HG03378 (cell line): ENCODE measurements around the gene ITFG2.

ENCODE experiments used
- ATAC-seq: cut with Tn5 transposase; IDR thresholded peaks from one replicate; pipeline ENCODE4 v1.9.1; 2021; ENCODE audit warnings: mild to moderate bottlenecking, moderate library complexity; ENCODE audit not compliant: unreplicated experiment

ITFG2 gene

DNA sequence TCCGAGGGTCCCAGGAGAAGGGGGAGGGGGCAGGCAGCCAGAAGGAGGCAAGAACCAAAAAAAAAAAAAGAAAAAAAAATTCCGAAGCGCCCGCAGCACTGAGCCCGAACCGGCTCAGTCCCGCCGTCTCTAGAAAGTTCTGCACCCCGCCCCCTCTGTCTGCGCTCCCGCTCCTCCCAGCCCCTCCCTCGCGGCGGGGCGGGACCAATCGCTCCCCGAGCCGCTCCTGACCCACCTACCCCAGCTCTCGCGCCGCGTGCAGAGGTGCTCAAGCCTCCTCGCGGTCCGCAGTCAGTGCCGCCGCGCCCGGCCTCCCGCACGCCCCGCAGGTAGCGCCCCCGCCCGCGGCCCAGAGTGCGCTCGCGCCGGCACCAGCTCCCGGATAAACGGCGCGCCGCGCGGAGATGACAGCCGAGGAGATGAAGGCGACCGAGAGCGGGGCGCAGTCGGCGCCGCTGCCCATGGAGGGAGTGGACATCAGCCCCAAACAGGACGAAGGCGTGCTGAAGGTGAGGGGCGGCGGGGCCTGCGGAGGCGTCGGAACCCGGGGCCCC is 17.7 kb upstream of the ITFG2 start, which contains the start of gene FKBP4:
FKBP4 (plus strand) TSS at position 235 of the 554 bp plus-strand sequence; CDS start at position 405, 170 bp downstream.
- ATAC-seq = peak; percentile 50

DNA sequence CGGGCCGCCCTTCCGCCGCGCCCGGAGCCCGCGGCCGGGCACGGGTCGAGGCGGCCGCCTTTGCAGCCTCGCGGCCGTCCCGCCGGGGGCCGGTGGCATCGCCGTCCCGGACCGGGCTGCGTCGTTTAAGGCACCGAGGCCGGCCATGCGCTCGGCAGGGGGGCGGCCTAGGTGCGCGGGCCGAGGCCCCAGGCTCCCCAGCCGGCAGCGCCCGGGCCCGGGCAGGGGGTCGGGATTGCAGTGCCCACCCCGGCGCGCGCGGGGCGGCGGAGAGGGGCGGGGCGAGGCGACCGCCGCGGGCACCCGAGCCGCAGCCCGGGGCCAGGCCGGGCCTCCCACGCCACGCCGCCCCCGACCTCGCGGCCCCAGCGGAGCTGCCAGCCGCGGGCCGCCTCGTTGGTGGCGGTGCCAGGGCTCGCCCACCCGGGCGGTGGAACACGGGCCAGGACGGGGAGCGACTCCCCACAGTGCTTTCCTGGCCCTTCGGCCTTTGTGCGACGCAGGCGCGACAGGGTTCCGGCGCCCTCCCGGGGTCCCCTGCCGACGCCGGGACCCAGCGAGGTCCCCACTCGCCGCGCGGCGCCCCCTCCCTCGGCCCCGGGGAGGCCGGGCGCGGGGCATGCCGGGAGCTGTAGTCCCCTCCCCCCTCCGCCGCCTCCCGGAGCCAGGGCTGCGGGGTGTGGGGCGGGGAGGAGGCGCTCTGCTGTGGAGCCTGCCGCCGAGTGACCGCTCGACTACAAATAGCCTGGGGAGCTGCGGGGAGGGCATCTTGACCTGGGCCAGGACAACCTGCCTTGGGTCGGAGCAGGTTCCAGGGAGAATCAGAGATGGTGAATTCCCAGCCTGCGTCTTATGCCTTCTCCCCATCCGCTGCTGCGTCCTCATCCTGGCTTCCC is 16.9 kb upstream of the ITFG2 start:
- peak; percentile 40 for ATAC-seq

DNA sequence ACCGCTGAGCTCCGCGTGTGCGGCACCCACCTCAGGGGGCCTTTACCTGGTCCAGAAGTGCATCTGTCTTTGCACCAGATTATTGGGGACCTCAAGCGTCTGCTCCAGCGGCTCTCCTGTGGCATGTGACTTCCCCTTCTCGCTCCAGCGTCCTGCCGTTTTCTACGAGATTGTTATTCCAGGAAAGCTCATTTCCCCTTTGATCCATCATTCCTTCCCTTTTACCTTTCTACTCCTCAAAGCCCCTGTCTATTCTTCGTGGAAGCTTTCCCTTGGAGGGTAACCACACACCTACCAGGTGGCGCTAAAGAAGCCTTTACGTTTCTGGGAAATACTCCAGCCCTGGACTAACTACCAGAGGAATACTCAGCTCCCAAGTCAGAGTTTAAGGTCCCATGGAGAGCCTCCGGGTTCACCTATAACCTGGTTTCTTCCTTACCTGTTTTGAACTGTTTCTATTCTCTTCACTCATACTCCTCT is 16.2 kb upstream of the ITFG2 start:
- no peak for ATAC-seq

DNA sequence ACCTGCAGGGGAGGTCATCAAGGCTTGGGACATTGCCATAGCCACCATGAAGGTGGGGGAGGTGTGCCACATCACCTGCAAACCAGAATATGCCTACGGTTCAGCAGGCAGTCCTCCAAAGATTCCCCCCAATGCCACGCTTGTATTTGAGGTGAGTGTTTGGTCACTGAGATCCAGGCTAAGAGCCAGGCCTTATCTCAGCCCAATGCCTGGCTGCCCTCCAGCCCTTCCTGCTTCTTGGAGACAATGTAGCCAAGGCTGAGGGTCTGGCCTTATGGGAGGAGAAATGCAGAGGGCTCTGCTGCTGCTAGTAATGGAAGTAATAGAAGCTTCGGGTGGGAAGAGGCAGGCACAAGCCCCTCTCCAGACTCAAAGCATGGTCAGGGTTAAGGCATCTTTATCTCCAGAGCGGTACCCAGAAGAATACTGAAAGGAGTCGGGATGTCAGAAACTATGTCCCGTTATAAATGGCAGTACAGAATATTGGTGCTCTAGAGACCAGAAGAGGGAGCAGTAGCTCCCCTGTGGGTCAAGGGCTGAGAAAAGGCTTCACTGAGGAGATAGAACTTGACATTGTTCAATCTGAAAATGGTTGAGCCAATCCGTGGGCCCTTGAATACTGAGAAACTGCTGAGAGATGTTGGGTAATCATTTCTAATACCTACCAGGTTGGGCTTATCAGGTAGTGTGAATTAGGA is 14.6 kb upstream of the ITFG2 start:
- no peak for ATAC-seq

DNA sequence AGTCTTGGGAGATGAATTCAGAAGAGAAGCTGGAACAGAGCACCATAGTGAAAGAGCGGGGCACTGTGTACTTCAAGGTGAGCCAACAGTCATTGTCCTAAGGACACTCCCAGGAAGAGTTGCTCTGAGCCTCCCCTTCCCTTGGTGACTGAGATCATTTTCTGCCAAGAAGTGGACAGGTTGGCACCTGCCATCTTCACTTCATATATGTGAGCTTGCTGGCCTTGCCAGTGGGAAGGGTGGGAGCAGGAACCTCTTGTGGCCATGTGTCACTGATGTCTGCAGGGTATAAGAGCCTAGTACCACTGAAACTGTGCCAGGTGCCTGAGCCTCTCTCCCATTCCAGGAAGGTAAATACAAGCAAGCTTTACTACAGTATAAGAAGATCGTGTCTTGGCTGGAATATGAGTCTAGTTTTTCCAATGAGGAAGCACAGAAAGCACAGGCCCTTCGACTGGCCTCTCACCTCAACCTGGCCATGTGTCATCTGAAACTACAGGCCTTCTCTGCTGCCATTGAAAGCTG is 12.4 kb upstream of the ITFG2 start:
- ATAC-seq = no peak

DNA sequence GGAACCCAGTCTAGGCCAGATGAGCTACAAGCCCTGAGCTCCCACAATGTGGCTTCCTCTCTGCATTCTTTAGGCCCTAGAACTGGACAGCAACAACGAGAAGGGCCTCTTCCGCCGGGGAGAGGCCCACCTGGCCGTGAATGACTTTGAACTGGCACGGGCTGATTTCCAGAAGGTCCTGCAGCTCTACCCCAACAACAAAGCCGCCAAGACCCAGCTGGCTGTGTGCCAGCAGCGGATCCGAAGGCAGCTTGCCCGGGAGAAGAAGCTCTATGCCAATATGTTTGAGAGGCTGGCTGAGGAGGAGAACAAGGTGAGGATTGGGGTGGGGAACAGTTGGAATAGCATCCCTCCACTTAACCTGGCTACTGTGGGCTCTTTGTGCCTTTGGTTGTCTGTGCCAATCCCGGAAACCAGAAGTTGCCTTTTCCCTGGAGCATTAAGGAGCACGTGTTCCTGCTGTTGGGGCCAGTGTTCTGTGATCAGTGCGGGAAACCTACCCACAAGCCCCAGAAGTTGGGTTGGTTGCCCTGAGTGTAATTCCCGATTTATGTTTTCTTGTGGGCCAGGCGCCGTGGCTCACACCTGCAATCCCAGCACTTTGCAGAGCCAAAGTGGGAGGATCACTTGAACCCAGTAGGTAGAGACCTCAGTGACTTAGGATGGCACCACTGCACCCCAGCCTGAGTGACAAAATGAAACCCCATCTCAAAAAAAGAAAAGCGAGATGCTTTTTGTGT is 11.3 kb upstream of the ITFG2 start:
- ATAC-seq = no peak

DNA sequence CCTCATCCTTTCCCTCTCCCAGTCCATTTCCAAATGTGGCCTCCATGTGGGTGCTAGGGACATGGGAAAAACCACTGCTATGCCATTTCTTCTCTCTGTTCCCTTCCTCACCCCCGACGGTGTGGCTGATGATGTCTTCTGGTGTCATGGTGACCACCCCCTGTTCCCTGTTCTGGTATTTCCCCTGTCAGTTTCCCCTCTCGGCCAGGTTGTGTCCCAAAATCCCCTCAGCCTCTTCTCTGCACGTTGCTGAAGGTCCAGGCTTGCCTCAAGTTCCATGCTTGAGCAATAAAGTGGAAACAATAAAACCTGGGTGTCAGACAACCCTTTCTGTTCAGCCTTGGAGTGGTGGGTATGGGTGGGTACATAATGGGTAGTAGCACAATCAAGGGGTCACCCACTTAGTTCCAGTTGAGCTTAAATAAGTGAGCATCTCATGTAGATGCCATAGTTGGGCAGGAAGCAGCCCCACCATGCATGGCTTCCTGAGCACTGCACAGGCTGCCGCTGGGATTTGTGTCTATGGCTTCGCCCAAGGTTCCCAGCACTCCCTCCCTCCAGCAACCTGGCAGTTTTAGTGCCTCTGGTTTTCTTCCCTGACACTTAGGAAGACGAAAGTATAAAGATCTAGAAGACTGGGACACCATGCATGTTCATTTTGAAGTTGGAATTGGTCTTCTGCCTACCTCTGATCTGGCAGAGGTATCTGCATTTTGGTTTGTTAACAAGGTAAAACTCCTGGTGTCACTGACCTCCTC is 8.7 kb upstream of the ITFG2 start:
- no peak for ATAC-seq

DNA sequence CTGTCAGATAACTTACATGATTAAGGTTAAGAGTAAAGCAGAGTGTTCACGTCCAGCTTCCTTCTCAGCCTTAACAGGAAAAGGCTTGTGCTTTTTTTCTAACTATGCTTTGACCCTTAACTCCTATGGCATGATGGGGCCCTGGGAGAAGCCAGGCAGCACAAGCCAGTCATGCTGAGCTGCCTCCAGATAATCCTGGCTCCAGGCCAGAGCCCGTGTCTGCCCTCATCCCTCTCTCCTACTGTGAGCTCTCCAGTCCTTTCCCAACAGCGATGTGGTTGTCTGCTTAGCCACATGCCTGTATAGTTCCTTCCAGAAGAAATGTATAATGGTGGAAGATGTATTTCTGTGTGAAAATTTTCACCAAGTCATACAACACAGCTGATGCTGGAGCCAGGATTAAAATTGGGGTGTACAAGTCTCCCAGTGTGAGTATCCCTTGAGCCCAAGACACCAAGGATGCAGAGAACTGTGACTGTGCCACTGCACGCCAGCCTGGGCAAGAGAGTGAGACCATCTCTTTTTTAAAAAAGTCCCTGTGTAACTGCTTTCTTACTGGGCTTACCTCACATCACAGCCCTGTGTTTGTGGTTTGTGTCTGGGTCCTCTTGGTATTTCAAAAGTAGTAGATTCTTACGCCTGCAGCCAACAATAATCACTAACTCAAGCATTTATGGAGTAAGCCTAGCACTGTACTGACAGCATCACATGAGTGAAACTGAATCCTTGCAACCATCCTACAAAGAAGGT is 7.9 kb upstream of the ITFG2 start:
- no peak for ATAC-seq

DNA sequence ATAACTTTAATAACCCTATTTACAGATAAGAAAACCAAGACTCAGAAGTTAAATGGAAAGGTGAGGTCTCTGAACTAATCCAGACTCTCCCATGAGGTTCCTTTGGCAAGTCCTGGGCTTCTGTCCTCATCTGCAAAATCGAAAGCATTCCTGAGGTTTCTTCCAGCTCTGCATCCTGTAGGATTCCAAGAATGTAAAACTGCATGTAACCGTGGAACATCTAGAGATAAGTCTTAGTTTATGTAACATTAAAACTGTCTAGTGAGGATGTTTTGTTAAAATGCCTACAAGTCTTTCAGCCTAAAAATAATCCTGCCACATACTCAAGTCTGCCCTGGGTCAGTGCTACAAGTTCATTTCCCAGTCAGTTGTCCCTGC is 7.3 kb upstream of the ITFG2 start:
- ATAC-seq = no peak

DNA sequence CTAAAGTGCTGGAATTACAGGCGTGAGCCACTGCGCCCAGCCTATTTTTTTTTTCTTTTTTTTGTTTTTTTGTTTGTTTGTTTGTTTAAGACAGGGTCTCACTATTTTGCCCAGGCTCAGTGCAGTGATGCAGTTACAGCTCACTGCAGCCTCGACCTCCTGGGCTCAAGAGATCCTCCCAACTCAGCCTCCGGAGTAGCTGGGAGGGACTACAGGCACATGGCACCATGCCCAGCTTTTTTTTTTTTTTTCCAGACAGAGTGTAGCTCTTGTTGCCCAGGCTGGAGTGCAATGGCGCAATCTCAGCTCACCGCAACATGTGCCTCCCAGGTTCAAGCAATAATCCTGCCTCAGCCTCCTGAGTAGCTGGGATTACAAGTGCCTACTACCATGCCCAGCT is 5.8 kb upstream of the ITFG2 start:
- no peak for ATAC-seq

DNA sequence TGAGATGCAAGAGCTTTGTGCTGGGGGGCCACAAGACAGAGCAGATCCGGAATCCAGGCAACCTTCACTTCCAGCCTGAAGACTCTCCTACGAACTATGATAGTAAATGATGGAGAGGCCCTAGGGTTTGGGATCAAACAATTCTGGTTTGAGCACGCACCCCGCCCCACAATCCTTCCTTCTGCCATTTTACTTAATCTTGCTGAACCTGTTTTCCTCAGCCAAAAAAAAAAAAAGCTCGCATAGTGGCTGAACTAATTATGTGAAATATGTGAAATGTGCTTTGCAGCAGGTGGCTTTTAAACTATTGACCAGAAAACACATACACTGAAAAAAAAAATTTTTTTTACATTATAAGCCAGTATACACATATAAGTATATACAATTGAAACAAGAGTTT is 667 bp upstream of the ITFG2 start:
- ATAC-seq = no peak

DNA sequence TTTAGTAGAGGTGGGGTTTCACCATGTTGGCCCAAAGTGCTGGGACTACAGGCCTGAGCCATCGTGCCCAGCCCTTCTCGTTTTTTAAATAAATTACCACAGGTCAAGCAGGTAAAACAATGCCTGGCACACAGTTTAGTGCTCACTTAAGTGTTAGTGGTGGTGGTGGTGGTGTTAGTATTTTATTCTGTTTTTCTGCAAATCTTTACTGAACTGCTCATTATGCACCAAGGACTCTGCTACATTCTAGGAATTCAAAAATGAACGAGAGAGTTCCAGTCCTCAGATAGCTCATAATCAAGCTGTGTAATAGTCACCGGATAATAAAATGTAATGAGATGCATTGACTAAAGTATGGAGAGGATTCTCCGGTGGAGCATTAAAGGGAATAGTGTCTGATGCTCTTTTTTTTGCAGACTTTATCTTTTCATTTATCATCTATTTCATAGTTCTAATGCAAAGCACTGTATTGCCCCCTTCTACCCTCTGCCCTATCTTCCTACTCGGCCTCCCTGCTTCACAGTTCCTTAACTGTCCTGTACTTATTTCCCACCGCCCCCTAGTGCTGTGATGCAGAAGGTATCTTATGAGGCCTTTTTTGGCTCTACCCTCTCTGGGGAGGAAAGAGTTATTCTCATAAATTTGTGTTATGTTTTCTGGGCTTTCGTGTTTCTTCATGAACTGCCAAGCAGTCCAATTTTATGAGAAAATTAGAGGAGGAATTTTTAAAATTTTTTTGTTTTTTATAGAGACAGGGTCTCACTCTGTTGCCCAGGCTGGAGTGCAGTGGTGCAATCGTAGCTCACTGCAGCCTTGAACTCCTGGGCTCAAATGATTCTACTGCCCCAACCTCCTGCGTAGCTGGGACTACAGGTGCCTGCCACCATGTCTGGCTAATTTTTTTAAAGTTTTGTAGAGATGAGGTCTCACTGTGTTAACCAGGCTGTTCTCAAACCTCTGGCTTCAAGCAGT is 1.0 kb downstream of the ITFG2 start:
- no peak for ATAC-seq

DNA sequence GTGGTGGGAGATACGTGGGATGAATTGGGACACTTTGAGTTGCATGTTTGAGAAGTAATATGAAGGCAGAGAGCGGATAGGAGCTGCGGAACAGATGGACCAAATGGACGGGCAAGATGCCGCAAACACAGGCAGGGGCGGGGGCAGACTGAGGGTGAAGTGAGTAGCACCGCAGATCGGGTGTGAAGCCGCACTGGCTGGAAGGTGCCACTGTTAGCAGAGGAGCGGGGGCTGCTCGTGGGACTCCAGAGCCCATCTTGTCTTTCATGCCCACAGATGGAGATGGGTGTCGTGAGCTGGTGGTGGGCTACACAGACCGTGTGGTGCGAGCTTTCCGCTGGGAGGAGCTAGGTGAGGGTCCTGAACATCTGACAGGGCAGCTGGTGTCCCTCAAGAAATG is 7.3 kb downstream of the ITFG2 start:
- ATAC-seq = no peak

DNA sequence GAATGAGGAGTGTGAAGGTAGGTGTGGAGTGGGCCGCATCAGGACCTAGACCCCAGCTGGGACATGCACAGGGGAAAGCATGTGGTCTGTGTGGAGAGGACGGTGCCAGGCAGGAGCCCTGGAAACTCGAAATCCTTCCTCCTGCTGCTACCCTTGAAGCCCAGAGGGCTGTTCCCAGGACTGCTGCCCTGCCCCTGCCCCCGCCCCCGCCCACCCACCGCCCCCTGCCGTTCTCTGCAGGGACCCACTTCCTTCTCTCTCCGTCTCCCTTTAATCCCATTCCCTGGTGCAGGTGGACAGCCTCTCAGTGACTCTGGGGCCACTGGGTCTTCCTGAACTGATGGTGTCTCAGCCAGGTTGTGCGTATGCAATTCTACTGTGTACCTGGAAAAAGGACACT is 8.0 kb downstream of the ITFG2 start:
- no peak for ATAC-seq

DNA sequence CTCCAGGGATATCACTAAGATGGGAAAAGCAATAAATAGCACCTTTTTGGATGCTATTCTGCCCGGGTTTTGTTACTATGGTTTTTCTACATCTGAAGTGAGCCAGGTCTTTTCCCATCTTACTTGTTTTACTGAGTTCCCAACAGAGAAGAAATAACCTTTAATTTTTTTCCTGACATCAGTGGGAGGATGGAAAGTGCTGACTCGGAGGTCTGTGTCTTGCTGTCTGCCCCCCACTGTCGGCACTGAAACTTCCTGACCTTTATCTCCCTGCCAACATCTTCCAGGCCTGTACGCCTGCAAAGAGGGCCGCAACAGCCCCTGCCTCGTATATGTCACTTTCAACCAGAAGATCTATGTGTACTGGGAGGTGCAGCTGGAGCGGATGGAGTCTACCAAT is 11.0 kb downstream of the ITFG2 start:
- no peak for ATAC-seq

DNA sequence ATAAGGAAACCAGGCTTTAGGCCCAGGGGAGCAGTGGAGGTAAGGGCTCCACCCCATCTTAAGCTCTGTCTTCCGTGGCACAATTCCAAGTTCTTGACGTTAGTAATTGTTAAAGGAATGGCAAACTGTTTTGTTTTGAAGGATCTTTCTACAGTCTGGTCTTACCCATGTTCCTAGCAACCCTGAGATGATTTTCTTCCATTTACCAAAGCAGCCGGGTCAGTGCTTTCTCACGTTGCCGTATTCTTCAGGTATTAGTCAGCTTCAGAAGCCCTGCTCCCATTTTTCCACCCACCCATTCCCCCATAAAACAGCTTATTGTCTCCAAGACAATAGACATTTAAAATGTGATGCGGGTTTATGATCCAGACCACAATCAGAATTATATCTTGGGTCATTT is 12.1 kb downstream of the ITFG2 start:
- no peak for ATAC-seq

DNA sequence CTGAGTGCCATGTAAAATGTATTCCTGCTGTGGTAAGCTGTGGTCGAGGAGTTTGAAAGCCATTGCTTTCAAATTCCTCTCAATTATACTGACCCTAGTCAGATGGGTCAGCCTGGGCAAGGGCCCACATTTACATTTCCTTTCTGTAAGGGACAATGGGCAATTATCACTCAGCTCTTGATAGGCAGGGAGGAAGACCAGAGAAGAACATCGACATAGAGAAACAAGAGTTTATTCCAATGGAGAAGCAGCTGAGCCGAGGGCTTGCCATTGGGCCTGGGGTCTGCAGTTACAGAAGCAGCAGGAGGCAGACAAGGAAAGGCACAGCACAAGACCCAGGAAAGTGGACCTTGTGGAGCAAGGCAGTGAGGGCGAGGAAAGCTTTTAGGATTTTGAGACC is 12.7 kb downstream of the ITFG2 start:
- no peak for ATAC-seq

DNA sequence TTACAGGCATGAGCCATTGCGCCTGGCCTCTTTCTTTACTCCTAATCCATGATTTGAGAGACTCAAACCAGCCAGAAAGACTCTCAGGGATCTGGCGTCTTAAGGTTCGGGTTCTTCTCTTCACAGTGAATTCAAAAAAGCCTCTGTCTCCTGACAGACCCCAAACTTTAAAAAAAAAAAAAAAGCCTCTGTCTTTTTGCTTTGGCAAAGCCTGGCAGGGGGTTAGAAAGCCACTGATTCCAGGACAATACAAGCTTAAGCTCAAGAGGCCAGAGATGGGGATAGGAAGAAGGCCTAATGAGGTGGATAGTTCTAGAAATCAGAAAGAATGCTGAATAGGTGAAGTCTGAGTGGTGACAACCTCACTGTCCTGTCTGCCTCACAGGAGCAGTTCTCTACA is 13.6 kb downstream of the ITFG2 start:
- ATAC-seq = no peak
